PC-9 (cell line): Measurements from ENCODE around the gene SLC2A6. TPM values are rescaled to one million over a fixed set of nuclear protein-coding genes. Genes with fewer than 3 reads are reported as not detected.

Experiments
- BruUV-seq: library from RNA; stranded (reverse); fragments of 400-500 nt; replicated peaks from 2 replicates; lab custom pipeline; 2021; lab: Mats Ljungman, UMichigan
- CTCF ChIA-PET: fragments of 300-600 bp; sonication (Branson Sonifier 250); formaldehyde crosslinking; loops from one replicate; lab custom pipeline; 2022; ENCODE audit warnings: antibody characterized with exemption; lab: Charles Lee
- POLR2A ChIA-PET: fragments of 300-600 bp; sonication (Branson Sonifier 250); formaldehyde crosslinking; loops from one replicate; lab custom pipeline; 2022; ENCODE audit warnings: antibody characterized with exemption; ENCODE audit not compliant: unreplicated experiment; lab: Charles Lee
- DNase-seq, 2 experiments: peaks; one replicate each; pipeline versions ENCODE4 v3.0.0 to v3.0.0-alpha.2; 2015 to 2022; ENCODE audit warnings: mixed read lengths in 1 of 2
- H2AFZ ChIP-seq: fragments of 200-600 bp; sonication (generic); 2 replicates; pipeline ENCODE4 v1.8.1; 2017; ENCODE audit warnings: antibody characterized with exemption
- H3F3A ChIP-seq: fragments of 200-600 bp; sonication (generic); 2 replicates; pipeline ENCODE4 v1.8.1; 2017; ENCODE audit warnings: antibody characterized with exemption, mild to moderate bottlenecking, low read depth; ENCODE audit not compliant: insufficient read depth
- H3K27ac ChIP-seq: fragments of 200-600 bp; sonication (generic); 2 replicates; pipeline ENCODE4 v1.6.1; 2016; ENCODE audit warnings: mixed run types
- H3K27me3 ChIP-seq: fragments of 200-600 bp; sonication (generic); 2 replicates; pipeline ENCODE4 v1.6.1; 2016; ENCODE audit warnings: low read depth, mixed run types; ENCODE audit not compliant: insufficient read depth
- H3K36me3 ChIP-seq: fragments of 200-600 bp; sonication (generic); 2 replicates; pipeline ENCODE4 v1.6.1; 2016; ENCODE audit warnings: low read depth, mixed run types
- H3K4me1 ChIP-seq: fragments of 200-600 bp; sonication (generic); replicated peaks from 2 replicates; pipeline ENCODE4 v1.6.1; 2016; ENCODE audit warnings: mixed run types; ENCODE audit not compliant: insufficient read depth
- H3K4me2 ChIP-seq: fragments of 200-600 bp; sonication (generic); 2 replicates; pipeline ENCODE4 v1.6.1; 2017; ENCODE audit warnings: mixed run types
- H3K4me3 ChIP-seq: fragments of 200-600 bp; sonication (generic); 2 replicates; pipeline ENCODE4 v1.6.1; 2016; ENCODE audit warnings: mixed run types
- H3K79me2 ChIP-seq: fragments of 200-600 bp; sonication (generic); 2 replicates; pipeline ENCODE4 v1.6.1; 2017; ENCODE audit warnings: low read depth, mixed run types
- H3K9me2 ChIP-seq: fragments of 200-600 bp; sonication (generic); 2 replicates; pipeline ENCODE4 v1.8.1; 2017; ENCODE audit warnings: mild to moderate bottlenecking; ENCODE audit not compliant: insufficient read depth
- H3K9me3 ChIP-seq: fragments of 200-600 bp; sonication (generic); 2 replicates; pipeline ENCODE4 v1.8.1; 2016; ENCODE audit warnings: low read depth; ENCODE audit not compliant: insufficient read depth
- H4K20me1 ChIP-seq: fragments of 200-600 bp; sonication (generic); 2 replicates; pipeline ENCODE4 v1.8.1; 2017; ENCODE audit not compliant: insufficient read depth
- EZH2 ChIP-seq: fragments of 200-600 bp; sonication (generic); IDR thresholded peaks from 2 replicates; pipeline ENCODE4 v1.8.0; 2017; ENCODE audit warnings: antibody characterized with exemption, low read depth
- intact Hi-C: fragments of 100-400 bp; cut with micrococcal nuclease; formaldehyde crosslinking; loops from one replicate; pipeline ENCODE4 v1.10.0; 2022; ENCODE audit not compliant: unreplicated experiment
- total RNA-seq: library from RNA; stranded (reverse); gene quantifications from 2 replicates; pipeline ENCODE4 v1.2.3, GENCODE V29; 2021
- TF ChIP-seq, protein P1 (sequence below): fragments of 200-600 bp; sonication (generic); conservative IDR thresholded peaks from 2 replicates; pipeline ENCODE4 v1.6.1; 2017; ENCODE audit warnings: mixed run types, antibody characterized with exemption, mild to moderate bottlenecking, moderate library complexity

SLC2A6 gene
- total RNA-seq, 1 experiment from 2014 or later, result 13.1 TPM

DNA sequence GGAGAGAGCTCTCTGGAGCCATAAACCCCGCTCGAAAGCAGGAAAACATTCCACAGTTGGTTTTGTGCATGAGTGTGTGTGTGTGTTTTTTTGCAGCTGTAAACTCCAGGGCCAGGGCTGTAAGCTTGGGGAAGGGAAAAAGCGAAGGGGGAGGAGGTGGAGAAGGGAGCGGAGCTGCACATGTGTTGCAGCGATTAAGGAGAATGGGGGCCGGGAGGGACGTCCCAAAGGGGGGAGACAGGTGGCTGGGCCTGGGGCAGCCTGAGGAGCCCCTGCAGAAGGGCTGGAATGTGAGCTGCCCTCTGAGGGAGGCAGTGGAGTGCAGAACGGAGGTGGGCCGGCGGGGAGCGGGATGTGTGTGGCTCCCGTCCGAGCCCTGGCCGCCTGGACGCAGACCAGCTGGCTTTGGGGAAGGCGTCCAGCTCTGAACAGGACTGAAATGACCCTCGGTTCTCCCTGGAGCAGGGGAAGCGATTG is 48.6 kb upstream of the SLC2A6 start:
- Histone ChIP-seq H3K27ac (no peak overlapping the region), H3F3A (no peaks in the 10 kb centered on the region), H3K4me1 (no peaks in the 10 kb centered on the region), H3K4me2 (no peak overlapping the region), H3K4me3 (no peak overlapping the region), H3K9me2 (no peaks in the 10 kb centered on the region), H3K79me2 (no peaks in the 10 kb centered on the region), H3K36me3 (no peaks in the 10 kb centered on the region), H4K20me1 (no peaks in the 10 kb centered on the region; the same call in 1 of the 2 replicates), H2AFZ (no peak overlapping the region), H3K27me3 (peaks cover 98% of the 10 kb centered on the region), H3K9me3 (no peaks in the 10 kb centered on the region)
- TF ChIP-seq, protein P1, sequence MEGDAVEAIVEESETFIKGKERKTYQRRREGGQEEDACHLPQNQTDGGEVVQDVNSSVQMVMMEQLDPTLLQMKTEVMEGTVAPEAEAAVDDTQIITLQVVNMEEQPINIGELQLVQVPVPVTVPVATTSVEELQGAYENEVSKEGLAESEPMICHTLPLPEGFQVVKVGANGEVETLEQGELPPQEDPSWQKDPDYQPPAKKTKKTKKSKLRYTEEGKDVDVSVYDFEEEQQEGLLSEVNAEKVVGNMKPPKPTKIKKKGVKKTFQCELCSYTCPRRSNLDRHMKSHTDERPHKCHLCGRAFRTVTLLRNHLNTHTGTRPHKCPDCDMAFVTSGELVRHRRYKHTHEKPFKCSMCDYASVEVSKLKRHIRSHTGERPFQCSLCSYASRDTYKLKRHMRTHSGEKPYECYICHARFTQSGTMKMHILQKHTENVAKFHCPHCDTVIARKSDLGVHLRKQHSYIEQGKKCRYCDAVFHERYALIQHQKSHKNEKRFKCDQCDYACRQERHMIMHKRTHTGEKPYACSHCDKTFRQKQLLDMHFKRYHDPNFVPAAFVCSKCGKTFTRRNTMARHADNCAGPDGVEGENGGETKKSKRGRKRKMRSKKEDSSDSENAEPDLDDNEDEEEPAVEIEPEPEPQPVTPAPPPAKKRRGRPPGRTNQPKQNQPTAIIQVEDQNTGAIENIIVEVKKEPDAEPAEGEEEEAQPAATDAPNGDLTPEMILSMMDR, result no peak
- no peak for TF ChIP-seq EZH2
- no peak for DNase-seq
- ChIA-PET CTCF (no interaction called here), POLR2A (no interaction called here)
- BruUV-seq, result no TSS peak
- intact Hi-C loops, result no loop called here

DNA sequence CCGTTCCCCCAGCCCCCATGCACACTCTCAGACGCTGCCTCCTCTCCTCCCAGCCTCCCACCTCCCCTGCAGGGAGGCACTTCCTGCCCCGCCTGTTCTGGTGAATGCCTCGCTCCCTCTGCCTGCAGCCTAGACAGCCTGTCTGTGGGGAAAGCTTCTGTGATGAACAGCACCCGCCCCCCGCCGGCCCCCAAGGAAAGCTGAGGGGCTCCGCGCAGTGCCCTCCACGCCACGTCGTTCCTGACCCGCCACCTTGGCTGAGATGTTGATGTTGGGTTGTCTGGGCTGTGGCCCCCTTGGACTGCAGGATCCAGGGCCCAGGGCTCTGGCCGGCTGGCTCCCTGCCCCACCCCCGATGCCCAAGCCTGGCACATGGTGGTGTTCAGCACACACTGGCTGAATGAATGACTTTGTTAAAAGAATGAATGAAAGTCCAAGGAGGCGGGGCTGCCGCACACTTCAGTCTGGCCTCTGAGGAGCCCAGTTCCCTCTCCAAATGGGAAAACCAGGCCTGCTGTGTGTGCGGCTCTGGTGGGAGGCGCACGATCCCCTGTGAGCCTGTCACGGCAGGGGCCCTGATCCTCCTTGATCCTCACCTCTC is 47.9 kb upstream of the SLC2A6 start:
- CTCF ChIA-PET, result no interaction called here
- Histone ChIP-seq H3K9me2 (no peaks in the 10 kb centered on the region), H3F3A (no peaks in the 10 kb centered on the region), H2AFZ (no peak overlapping the region), H3K36me3 (no peaks in the 10 kb centered on the region), H4K20me1 (no peaks in the 10 kb centered on the region; the same call in 1 of the 2 replicates), H3K4me1 (no peaks in the 10 kb centered on the region), H3K27me3 (peaks cover 97% of the 10 kb centered on the region), H3K27ac (no peak overlapping the region), H3K79me2 (no peaks in the 10 kb centered on the region), H3K9me3 (no peaks in the 10 kb centered on the region), H3K4me3 (no peak overlapping the region), H3K4me2 (no peak overlapping the region)
- DNase-seq, result no peak
- intact Hi-C loops, result no loop called here
- BruUV-seq, result no TSS peak
- TF ChIP-seq, protein P1, result no peak
- POLR2A ChIA-PET, result interaction anchor here (0.6 kb wide), 1 partner anchor 28 kb away, joined by 3 read pairs; no protein-coding TSS in a partner anchor

DNA sequence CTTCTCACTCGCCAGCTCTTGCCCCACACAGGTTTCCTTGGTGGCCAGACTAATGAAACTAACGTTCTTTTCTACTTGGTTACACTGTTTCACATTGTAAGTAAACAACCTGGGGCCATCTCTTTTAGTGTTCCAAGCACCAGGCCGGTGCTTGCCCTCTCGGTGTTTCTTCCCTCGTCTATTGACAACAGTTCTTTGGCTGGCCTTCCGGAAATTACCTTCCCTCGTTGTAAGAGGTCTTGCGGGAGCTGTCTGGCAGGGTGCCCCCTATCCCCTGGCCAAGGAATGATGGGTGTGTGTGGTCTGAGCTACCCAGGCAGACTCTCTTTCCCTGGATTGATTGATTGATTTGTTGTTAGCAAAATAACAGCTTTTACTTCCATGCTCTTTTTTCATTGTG is 46.8 kb upstream of the SLC2A6 start:
- Histone ChIP-seq H3K4me1 (no peaks in the 10 kb centered on the region), H3K79me2 (no peaks in the 10 kb centered on the region), H3K4me2 (no peak overlapping the region), H4K20me1 (no peaks in the 10 kb centered on the region; the same call in 1 of the 2 replicates), H3K36me3 (no peaks in the 10 kb centered on the region), H2AFZ (no peak overlapping the region), H3K27me3 (peaks cover 97% of the 10 kb centered on the region), H3K4me3 (no peak overlapping the region), H3K27ac (no peak overlapping the region), H3K9me3 (no peaks in the 10 kb centered on the region), H3F3A (no peaks in the 10 kb centered on the region), H3K9me2 (no peaks in the 10 kb centered on the region)
- POLR2A ChIA-PET, result no interaction called here
- BruUV-seq, result no TSS peak
- intact Hi-C loops, result no loop called here
- CTCF ChIA-PET, result no interaction called here
- DNase-seq, result no peak
- TF ChIP-seq, protein P1, result no peak
- TF ChIP-seq EZH2, result no peak
